AG08395 (cell line): ENCODE data around the gene OSBPL9.
"Not testable (repeated sequence)": the region's sequence is repeated elsewhere in the genome, so short reads cannot be mapped to it uniquely, and the experiment has no call there.

Experiments used
- DNase-seq: peaks from one replicate; pipeline ENCODE4 v3.0.0; 2012; ENCODE audit warnings: mixed read lengths, low spot score

OSBPL9 gene

GRCh38 chr1:51638350-51638749, 21.5 kb downstream of the OSBPL9 start:
- no peak for DNase-seq

GRCh38 chr1:51639694-51640093, 22.8 kb downstream of the OSBPL9 start:
- no peak for DNase-seq

GRCh38 chr1:51641096-51641495, 24.2 kb downstream of the OSBPL9 start:
- no peak for DNase-seq

GRCh38 chr1:51642739-51643142, 25.8 kb downstream of the OSBPL9 start:
- DNase-seq: peak; percentile 84

- no peak for DNase-seq
Measured at GRCh38 chr1:51643362-51643761, 26.5 kb downstream of the OSBPL9 start.

- no peak for DNase-seq
Measured at GRCh38 chr1:51644020-51644419, 27.1 kb downstream of the OSBPL9 start.

DNA sequence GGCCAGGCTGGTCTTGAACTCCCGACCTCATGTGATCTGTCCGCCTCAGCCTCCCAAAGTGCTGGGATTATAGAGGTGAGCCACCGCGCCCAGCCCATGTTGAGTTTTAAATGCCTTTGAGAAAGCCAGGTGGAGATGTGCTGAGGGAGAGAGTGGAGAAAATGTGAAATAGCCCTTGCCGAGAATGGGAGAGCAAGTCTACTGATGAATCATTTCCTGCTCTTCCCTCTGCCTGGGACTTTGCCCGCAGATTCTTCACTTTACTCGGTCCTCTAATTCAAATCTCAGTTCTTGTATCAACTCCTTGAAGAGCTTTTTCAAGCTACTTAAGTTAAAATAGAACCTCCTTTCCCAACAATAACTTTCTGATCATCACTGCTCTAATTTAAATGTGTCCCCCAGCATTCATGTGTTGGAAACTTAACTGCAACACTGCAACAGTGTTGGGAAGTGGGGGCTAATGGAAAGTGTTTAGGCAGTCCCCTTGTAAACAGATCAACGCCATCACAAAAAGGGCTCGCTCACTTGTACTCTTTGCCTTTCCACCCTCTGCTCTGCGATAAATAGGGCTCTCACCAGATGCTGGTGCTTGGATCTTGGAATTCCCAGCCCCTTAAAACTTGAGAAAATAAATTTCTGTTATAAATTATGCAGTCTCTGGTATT, 27.8 kb downstream of the OSBPL9 start:
- DNase-seq: peak; percentile 65

DNA sequence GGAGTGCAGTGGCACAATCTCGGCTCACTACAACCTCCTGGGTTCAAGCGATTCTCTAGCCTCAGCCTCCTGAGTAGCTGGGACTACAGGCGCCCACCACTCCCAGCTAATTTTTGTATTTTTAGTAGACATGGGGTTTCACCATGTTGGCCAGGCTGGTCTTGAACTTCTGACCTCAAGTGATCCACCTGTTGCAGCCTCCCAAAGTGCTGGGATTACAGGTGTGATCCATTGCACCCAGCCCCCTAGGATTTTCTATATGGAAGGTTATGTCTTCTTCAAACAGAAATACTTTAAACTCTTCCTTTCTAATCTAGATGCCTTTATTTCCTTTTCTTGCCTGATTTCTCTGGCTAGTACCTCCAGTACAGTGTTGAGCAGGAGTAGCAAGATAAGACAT, 29.7 kb downstream of the OSBPL9 start:
- DNase-seq: not testable (repeated sequence)

GRCh38 chr1:51648180-51649109, 31.6 kb downstream of the OSBPL9 start:
- DNase-seq: peak; percentile 28

DNA sequence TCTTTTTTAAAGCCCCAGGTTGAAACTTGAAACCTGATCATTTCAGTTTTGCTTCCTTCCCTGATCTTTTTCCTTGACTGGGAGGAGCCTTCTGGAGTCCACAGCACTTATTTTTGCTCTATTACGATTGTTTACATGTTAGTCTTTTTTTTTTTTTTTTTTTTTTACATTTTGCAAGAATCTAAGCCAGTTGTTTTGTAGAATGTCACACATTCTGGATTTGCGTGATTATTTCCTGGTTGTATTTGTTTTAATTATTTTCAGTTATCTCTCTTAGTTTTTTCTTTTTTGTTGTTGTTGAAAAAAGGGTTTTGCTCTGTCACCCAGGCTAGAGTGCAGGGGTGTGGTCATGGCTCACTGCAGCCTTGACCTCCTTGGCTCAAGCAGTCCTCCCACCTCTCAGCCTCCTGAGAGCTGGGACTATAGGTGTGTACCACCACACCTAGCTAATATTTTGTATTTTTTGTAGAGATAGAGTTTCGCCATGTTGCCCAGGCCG, 32.8 kb downstream of the OSBPL9 start:
- no peak for DNase-seq

DNA sequence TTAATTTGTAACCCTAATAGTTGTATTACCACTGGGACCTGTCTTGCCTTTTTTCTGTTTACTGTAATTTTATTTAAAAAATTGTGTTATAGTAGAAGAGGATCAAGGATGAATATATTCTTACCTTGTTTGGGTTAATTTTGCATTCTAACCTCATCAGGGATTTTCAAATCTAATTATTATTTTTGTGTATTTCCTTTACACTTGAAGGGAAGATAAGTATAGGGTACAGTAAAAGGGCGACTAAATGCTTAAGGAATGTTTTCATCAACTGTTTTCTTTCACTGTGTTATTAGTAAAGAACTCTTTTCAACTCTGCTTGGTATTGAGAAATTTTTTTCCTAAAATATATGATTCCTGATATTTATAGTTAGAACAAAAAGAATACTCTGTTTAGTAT, 33.3 kb downstream of the OSBPL9 start:
- DNase-seq: no peak

DNA sequence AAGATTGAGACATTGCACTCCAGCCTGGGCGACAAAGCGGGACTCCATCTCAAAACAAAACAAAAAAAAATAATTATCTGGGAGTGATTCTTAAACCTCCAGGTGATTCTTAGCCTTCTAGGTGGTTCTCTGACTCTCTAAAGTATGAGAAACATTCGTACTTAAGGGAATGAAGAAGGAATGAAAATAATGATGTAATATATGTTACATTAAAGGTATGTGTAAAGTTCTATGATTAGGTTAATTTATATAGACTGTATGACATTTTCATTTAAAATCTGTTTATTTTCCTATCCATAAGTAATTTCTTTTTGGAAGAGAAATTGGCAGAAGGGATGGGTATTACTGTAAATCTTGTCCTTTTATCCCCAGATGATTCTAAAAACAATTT, 34.7 kb downstream of the OSBPL9 start:
- no peak for DNase-seq

GRCh38 chr1:51652599-51652998, 35.7 kb downstream of the OSBPL9 start:
- DNase-seq: no peak

DNA sequence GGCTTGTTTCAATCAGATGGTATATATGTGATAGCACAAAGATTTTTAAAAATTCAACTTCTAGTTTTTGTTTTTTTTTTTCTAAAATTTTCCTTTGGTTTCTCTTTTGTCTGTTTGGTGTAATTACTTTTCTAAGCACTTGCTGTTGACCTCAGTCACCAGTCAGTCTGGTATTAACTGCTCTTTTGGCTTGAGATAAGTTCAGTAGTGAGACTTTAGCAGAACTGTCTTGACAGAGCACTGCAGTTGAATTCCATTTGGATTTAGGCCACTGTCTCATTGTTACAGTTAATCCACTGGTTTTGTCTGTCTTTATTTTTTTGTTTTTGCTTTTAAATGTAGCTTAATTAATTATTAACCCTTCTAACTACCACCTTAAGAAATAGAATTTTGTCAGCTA, 36.2 kb downstream of the OSBPL9 start:
- no peak for DNase-seq

DNA sequence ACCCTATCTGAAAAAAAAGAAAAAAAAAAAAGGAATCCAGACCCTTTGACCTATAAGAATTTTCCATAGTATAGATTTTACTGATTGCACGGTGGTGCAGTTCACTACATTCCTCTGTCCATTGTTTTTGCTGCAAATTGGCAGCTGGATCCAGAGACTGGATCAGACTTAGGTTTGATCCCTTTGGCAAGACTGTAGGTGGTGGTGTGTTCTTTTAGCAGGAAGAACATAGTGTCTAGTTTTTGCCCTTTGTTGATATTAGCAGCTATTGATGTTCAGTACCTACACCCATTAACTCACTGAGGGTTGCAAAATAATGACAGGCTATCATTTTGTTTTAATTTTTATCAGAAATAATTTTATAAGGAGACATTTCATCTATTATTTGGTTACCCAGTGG, 37.1 kb downstream of the OSBPL9 start:
- DNase-seq: no peak

DNA sequence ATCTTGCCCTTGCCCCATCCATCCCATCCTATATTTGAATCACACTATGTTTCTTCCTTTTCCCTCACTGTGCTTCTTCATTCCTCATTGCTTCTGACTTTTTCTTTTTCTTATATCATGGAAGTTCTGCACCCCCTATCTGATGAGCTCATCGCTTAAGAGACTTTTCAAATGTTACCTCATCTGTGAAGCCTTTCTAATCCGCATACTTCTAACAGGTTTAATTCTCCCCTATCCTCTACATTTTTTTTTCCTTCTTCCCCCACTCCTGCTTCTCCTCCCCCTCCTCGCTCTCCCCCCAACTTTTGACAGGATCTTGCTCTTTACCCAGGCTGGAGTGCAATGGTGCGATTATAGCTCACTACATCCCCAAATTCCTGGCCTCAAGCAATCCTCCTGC, 39.5 kb downstream of the OSBPL9 start:
- DNase-seq: no peak

GRCh38 chr1:51660580-51660979, 43.7 kb downstream of the OSBPL9 start:
- no peak for DNase-seq

- peak; percentile 83 for DNase-seq
Measured at GRCh38 chr1:51661081-51661518, 44.2 kb downstream of the OSBPL9 start.

GRCh38 chr1:51663105-51663504, 46.2 kb downstream of the OSBPL9 start:
- DNase-seq: no peak

DNA sequence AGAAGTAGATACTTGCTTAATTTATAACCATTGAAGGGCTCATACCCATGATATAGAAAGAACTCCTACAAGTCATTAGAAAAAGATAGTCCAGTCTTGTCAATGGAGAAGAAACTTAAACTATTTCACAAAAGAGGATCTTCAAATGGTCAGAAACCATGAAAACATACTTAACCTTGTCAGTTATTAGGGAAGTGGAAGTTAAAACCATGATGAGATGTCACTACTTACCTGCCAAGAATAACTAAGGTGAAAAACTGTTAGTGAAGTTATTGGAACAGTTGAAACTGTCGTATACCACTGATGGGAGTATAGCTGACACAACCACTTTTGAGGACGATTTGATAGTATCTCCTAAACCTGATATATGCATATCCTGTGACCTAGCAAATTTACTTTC, 46.8 kb downstream of the OSBPL9 start:
- no peak for DNase-seq

GRCh38 chr1:51664421-51665240, 47.7 kb downstream of the OSBPL9 start:
- no peak for DNase-seq

GRCh38 chr1:51666478-51666877, 49.6 kb downstream of the OSBPL9 start:
- peak; percentile 77 for DNase-seq
